Measurements from ENCODE around the gene DIAPH2. TPM values are rescaled to one million over a fixed set of nuclear protein-coding genes. Genes with fewer than 3 reads are reported as not detected.

DIAPH2 gene
- polyA plus RNA-seq, 1 experiment, result 3.1 TPM

GRCh38 chrX:96907516-96908272, 223.1 kb downstream of the DIAPH2 start:
- Histone ChIP-seq H3K27me3 (ENCODE audit: control insufficient read depth, insufficient read depth, low read length) (no peaks in the 10 kb centered on the region), H3K36me3 (ENCODE audit: control insufficient read depth, insufficient read depth, low read length) (no peaks in the 10 kb centered on the region), H3K4me3 (ENCODE audit: low read depth, low read length) (no peak overlapping the region)
- POLR2A ChIA-PET, result no interaction called here
- DNase-seq (ENCODE audit: low read depth), result no peak
- CTCF ChIA-PET, result no interaction called here
- TF ChIP-seq, protein P1, sequence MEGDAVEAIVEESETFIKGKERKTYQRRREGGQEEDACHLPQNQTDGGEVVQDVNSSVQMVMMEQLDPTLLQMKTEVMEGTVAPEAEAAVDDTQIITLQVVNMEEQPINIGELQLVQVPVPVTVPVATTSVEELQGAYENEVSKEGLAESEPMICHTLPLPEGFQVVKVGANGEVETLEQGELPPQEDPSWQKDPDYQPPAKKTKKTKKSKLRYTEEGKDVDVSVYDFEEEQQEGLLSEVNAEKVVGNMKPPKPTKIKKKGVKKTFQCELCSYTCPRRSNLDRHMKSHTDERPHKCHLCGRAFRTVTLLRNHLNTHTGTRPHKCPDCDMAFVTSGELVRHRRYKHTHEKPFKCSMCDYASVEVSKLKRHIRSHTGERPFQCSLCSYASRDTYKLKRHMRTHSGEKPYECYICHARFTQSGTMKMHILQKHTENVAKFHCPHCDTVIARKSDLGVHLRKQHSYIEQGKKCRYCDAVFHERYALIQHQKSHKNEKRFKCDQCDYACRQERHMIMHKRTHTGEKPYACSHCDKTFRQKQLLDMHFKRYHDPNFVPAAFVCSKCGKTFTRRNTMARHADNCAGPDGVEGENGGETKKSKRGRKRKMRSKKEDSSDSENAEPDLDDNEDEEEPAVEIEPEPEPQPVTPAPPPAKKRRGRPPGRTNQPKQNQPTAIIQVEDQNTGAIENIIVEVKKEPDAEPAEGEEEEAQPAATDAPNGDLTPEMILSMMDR (IDR thresholded peaks at IDR 0.05; ENCODE audit: insufficient read depth, low read depth, low read length), result no peak

DNA sequence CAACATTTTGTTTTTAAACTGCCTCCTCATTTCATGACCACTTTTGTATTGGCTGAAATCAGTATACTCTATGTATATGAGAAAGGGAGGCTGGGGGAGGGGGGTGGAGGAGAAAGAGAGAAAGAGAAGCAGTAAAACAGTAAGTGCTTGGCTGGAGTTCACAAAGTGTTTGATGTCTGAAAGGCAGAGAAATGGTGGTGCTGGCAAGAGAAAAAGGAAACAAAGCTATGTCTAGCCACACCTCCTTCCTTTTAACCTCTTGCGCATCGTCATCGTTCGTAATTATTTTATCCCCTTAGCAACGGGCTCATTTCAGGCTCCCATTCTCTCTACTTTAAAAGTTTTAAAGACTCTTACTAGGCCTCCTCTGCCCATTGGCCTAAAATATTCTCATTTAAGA, 224.6 kb downstream of the DIAPH2 start:
- TF ChIP-seq, protein P1 (IDR thresholded peaks at IDR 0.05; ENCODE audit: insufficient read depth, low read depth, low read length), result no peak
- Histone ChIP-seq H3K36me3 (ENCODE audit: control insufficient read depth, insufficient read depth, low read length) (no peaks in the 10 kb centered on the region), H3K4me3 (ENCODE audit: low read depth, low read length) (no peak overlapping the region), H3K27me3 (ENCODE audit: control insufficient read depth, insufficient read depth, low read length) (no peaks in the 10 kb centered on the region)
- POLR2A ChIA-PET, result no interaction called here
- no peak for DNase-seq (ENCODE audit: low read depth)
- CTCF ChIA-PET, result interaction anchor here (0.5 to 0.6 kb wide), 2 partner anchors 410 to 1668 kb away, joined by 3 to 4 read pairs; no protein-coding TSS in a partner anchor

- TF ChIP-seq, protein P1 (IDR thresholded peaks at IDR 0.05; ENCODE audit: insufficient read depth, low read depth, low read length), result no peak
- no peaks in the 10 kb centered on the region for H3K36me3 ChIP-seq (ENCODE audit: control insufficient read depth, insufficient read depth, low read length)
- DNase-seq (ENCODE audit: low read depth), result no peak
- no peaks in the 10 kb centered on the region for H3K27me3 ChIP-seq (ENCODE audit: control insufficient read depth, insufficient read depth, low read length)
- no peak overlapping the region for H3K4me3 ChIP-seq (ENCODE audit: low read depth, low read length)
- POLR2A ChIA-PET, result no interaction called here
- CTCF ChIA-PET, result interaction anchor here (0.6 kb wide), 1 partner anchor 408 kb away, joined by 3 read pairs; no protein-coding TSS in a partner anchor
These were observed 234.2 kb downstream of the DIAPH2 start for GRCh38 chrX:96918864-96919263.

GRCh38 chrX:96919672-96920071, 235.0 kb downstream of the DIAPH2 start:
- no peak for DNase-seq (ENCODE audit: low read depth)
- ChIA-PET POLR2A (no interaction called here), CTCF (no interaction called here)
- Histone ChIP-seq H3K4me3 (ENCODE audit: low read depth, low read length) (no peak overlapping the region), H3K27me3 (ENCODE audit: control insufficient read depth, insufficient read depth, low read length) (no peaks in the 10 kb centered on the region), H3K36me3 (ENCODE audit: control insufficient read depth, insufficient read depth, low read length) (no peaks in the 10 kb centered on the region)
- TF ChIP-seq, protein P1 (IDR thresholded peaks at IDR 0.05; ENCODE audit: insufficient read depth, low read depth, low read length), result no peak

DNA sequence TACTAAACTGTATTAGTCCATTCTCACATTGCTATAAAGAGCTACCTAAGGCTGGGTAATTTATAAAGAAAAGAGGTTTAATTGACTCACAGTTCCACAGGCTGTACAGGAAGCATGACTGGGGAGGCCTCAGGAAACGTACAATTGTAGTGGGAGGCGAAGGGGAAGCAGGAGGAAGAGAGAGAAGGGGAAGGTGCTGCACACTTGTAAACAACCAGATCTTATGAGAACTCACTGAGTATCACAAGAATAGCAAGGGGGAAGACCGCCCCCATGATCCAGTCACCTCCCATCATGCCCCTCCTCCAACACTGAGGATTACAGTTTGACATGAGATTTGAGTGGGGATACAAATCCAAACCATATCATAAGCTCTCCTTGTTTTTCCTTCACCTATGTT, 239.9 kb downstream of the DIAPH2 start:
- DNase-seq (ENCODE audit: low read depth), result no peak
- H3K4me3 ChIP-seq (ENCODE audit: low read depth, low read length), result no peak overlapping the region
- H3K36me3 ChIP-seq (ENCODE audit: control insufficient read depth, insufficient read depth, low read length), result no peaks in the 10 kb centered on the region
- no peaks in the 10 kb centered on the region for H3K27me3 ChIP-seq (ENCODE audit: control insufficient read depth, insufficient read depth, low read length)
- CTCF ChIA-PET, result no interaction called here
- POLR2A ChIA-PET, result no interaction called here
- TF ChIP-seq, protein P1 (IDR thresholded peaks at IDR 0.05; ENCODE audit: insufficient read depth, low read depth, low read length), result no peak
